OCI-M2 (cell line): ENCODE results near the gene CABS1.

Experiments
- DNase-seq: peaks from one replicate; lab custom pipeline; 2025; ENCODE audit not compliant: unreplicated experiment; lab: John Stamatoyannopoulos, UW

Gene CABS1

DNA sequence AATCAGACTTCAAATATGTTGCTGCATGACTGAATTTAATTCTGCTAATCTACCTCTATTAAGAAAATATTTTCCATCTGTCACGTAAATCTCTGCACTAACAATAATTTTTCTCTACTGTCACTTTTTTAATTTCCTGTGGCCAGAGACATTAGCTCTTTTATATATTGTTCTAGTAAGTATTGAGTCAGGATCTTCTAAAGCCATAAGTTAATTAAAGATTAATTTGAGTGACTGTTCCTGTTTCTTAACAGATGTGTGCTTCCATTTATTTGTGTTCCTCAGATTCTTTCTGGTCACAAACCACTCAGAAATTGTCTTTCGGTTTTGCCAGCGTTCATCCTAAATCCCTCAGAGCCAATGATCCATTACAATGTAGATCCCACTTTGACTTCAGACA lies 45.8 kb downstream of the CABS1 start:
- DNase-seq: no peak

DNA sequence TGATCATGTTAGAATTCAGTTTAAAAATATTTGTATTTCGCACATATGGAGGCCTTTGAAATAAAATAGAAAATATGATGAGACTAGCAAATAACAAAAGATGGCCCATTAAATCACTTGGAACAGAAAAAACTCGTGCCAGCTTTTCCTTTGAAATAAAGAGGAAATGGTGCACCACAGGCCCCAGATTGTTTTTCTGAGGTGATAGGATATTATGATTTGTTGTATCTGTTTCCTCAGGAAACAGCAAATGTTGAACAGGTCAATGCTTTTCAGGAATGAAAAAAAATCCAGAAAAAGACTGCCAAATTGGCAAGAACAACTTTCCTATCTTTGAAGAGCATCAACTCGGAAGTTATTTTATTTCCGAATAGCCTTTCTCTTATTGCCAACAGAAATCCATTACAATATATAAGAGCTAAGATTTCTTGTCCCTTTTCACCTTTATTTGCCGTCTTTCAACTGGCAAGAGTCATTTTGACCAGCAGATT lies 48.0 kb downstream of the CABS1 start, which contains the start of gene SMR3B:
TSS of gene SMR3B (plus strand) at position 441 of the 491 bp plus-strand sequence. CDS start 1,380 bp downstream, outside the sequence.
- DNase-seq: no peak
